OCI-LY1 (cell line): ENCODE measurements around the gene WNT9B.

Source experiments
- EZH2 ChIP-seq: fragments of 200-600 bp; sonication (generic), shearing (Covaris generic); IDR thresholded peaks from 2 replicates; pipeline ENCODE4 v1.8.0; 2017; ENCODE audit warnings: borderline replicate concordance, mixed run types, mild to moderate bottlenecking, antibody characterized with exemption, low read length, moderate library complexity, mixed read lengths
- TF ChIP-seq, protein P1 (sequence below): fragments of 200-600 bp; sonication (generic), shearing (Covaris generic); IDR thresholded peaks from 2 replicates; pipeline ENCODE4 v1.5.1; 2017; ENCODE audit warnings: mild to moderate bottlenecking, antibody characterized with exemption, low read length, moderate library complexity, mixed read lengths

DNA sequence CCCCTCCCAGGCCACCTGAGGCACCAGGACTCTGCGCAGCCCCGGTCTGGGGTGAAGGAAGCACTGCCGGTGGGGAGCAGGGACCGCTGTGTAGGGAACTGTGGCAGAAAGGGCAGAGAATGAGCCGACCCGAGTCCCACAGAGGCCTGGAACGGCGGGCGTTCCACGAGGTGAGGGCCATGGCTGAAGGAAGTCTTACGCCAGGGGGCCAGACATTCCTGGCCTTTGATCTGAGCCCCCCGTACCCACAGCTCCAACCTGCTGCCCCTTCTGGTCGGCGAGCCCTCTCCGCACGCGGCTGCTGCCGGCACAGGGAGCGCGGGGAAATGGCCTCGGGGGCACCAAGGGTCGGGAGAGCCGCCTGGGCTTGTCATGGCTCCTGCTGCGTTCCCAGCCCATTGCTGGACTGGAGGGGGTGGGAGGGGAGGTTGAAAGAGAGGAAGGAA, 31.5 kb upstream of the WNT9B start:
- TF ChIP-seq, protein P1, sequence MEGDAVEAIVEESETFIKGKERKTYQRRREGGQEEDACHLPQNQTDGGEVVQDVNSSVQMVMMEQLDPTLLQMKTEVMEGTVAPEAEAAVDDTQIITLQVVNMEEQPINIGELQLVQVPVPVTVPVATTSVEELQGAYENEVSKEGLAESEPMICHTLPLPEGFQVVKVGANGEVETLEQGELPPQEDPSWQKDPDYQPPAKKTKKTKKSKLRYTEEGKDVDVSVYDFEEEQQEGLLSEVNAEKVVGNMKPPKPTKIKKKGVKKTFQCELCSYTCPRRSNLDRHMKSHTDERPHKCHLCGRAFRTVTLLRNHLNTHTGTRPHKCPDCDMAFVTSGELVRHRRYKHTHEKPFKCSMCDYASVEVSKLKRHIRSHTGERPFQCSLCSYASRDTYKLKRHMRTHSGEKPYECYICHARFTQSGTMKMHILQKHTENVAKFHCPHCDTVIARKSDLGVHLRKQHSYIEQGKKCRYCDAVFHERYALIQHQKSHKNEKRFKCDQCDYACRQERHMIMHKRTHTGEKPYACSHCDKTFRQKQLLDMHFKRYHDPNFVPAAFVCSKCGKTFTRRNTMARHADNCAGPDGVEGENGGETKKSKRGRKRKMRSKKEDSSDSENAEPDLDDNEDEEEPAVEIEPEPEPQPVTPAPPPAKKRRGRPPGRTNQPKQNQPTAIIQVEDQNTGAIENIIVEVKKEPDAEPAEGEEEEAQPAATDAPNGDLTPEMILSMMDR = no peak
- TF ChIP-seq EZH2 = no peak
